ENCODE results near the gene ART3.
A peak's percentile ranks its signal among the peaks of the same experiment; 100 is the strongest.
"Not testable (repeated sequence)": the region's sequence is repeated elsewhere in the genome, so short reads cannot be mapped to it uniquely, and the experiment has no call there.

The ART3 gene

DNA sequence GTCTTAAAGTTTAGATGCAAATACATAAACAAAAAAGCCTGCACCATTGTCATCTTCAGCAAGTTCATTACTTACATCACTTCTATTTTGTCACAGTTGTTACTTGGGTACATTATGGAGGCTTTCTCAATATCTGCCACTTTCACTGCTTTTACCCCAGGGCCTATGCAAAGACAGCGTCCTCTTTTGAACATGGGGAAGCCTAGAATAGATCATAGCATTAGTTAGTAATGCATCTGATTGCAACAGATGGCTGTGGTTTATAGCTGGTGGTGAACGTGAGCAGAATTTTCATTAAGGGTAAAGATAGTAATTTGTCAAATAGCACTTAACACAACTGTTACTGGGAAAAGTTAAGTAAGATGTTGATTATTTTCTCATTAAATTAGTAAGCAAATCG is 39.4 kb upstream of the ART3 start:
- H3K27ac ChIP-seq (replicated peaks), result peak overlapping the region; percentile 27; the same call in 1 of the 2 replicates
- no peak overlapping the region for H3K4me3 ChIP-seq (replicated peaks; ENCODE audit: insufficient read depth, low read length)
- H3K27me3 ChIP-seq (ENCODE audit: insufficient read depth, poor library complexity, severe bottlenecking), result no peaks in the 10 kb centered on the region
- TF ChIP-seq, protein P1, sequence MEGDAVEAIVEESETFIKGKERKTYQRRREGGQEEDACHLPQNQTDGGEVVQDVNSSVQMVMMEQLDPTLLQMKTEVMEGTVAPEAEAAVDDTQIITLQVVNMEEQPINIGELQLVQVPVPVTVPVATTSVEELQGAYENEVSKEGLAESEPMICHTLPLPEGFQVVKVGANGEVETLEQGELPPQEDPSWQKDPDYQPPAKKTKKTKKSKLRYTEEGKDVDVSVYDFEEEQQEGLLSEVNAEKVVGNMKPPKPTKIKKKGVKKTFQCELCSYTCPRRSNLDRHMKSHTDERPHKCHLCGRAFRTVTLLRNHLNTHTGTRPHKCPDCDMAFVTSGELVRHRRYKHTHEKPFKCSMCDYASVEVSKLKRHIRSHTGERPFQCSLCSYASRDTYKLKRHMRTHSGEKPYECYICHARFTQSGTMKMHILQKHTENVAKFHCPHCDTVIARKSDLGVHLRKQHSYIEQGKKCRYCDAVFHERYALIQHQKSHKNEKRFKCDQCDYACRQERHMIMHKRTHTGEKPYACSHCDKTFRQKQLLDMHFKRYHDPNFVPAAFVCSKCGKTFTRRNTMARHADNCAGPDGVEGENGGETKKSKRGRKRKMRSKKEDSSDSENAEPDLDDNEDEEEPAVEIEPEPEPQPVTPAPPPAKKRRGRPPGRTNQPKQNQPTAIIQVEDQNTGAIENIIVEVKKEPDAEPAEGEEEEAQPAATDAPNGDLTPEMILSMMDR (IDR thresholded peaks at IDR 0.05; ENCODE audit: insufficient read depth, low read length), result no peak
- no peak for TF ChIP-seq POLR2AphosphoS5 (IDR thresholded peaks at IDR 0.05; ENCODE audit: low read depth)
- TF ChIP-seq, protein P2, sequence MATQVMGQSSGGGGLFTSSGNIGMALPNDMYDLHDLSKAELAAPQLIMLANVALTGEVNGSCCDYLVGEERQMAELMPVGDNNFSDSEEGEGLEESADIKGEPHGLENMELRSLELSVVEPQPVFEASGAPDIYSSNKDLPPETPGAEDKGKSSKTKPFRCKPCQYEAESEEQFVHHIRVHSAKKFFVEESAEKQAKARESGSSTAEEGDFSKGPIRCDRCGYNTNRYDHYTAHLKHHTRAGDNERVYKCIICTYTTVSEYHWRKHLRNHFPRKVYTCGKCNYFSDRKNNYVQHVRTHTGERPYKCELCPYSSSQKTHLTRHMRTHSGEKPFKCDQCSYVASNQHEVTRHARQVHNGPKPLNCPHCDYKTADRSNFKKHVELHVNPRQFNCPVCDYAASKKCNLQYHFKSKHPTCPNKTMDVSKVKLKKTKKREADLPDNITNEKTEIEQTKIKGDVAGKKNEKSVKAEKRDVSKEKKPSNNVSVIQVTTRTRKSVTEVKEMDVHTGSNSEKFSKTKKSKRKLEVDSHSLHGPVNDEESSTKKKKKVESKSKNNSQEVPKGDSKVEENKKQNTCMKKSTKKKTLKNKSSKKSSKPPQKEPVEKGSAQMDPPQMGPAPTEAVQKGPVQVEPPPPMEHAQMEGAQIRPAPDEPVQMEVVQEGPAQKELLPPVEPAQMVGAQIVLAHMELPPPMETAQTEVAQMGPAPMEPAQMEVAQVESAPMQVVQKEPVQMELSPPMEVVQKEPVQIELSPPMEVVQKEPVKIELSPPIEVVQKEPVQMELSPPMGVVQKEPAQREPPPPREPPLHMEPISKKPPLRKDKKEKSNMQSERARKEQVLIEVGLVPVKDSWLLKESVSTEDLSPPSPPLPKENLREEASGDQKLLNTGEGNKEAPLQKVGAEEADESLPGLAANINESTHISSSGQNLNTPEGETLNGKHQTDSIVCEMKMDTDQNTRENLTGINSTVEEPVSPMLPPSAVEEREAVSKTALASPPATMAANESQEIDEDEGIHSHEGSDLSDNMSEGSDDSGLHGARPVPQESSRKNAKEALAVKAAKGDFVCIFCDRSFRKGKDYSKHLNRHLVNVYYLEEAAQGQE (IDR thresholded peaks at IDR 0.05; ENCODE audit: insufficient replicate concordance, low read depth), result no peak
- peak; percentile 77 to 84 for DNase-seq (ENCODE audit: low read depth in 1 of 2, low spot score in 1 of 2)

DNA sequence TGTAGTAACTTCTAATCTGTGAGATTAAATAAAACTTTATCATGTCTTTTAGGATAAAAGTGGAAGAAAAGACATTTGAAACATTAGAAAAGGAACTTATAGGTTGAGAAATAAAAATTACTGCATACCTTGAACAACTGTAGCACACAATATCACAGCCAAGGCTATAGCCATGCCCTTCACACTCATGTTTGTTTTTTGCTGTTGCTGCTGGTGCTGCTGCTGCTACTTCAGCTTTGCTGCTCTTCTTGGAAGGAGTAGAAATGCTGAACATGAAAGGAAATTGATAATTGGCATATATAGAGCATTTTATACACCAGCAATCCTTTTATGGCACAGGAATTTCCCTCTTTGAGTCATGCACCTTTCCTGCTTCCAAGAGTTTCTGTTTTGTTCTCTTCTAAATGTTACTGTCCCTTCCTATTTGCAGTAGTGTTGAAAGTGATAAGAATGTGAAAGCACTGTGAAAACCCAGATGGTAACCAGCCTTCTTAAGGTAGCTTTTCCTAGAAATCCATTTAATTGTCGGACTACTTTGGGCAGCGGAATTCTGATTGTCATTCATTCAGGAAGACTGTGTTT is 38.6 kb upstream of the ART3 start, which contains the start of gene CXCL11:
Gene CXCL11 (minus strand): TSS at position 272 of the 582 bp plus-strand sequence. CDS start 83 bp downstream, at position 189.
- H3K27ac ChIP-seq (replicated peaks), result peak within 1 kb of the TSS; percentile 27
- TF ChIP-seq, protein P1 (IDR thresholded peaks at IDR 0.05; ENCODE audit: insufficient read depth, low read length), result no peak
- TF ChIP-seq GABPA (IDR thresholded peaks at IDR 0.05; ENCODE audit: low read depth), result no peak
- no peak for TF ChIP-seq SPI1 (IDR thresholded peaks at IDR 0.05; ENCODE audit: borderline replicate concordance, low read depth)
- TF ChIP-seq, protein P2 (IDR thresholded peaks at IDR 0.05; ENCODE audit: insufficient replicate concordance, low read depth), result no peak
- TF ChIP-seq POLR2AphosphoS5 (IDR thresholded peaks at IDR 0.05; ENCODE audit: low read depth), result no peak
- no peak for DNase-seq (ENCODE audit: low read depth in 1 of 2, low spot score in 1 of 2)
- no peak within 1 kb of the TSS for H3K4me3 ChIP-seq (replicated peaks; ENCODE audit: insufficient read depth, low read length)
- no peaks in the 10 kb centered on the region for H3K27me3 ChIP-seq (ENCODE audit: insufficient read depth, poor library complexity, severe bottlenecking)

DNA sequence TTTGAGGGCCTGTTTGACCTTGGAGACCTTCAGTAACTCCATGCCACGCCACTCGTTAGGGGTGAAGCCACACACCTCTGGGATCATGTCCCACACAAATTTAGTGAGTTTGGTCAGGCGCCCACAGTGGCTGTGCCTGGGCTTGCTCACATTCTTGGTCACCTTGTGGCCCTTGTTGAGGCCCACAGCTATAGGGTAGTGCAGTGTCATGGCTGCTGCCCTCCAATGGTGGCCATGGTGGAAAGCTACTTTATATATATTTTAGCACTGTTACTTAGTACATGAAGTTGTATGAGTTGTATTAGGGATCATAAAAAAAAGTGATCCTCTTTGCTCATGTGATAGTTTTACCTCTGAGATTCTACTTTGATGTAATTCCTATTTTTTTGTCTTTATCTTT is 37.7 kb upstream of the ART3 start:
- TF ChIP-seq, protein P2 (IDR thresholded peaks at IDR 0.05; ENCODE audit: insufficient replicate concordance, low read depth), result no peak
- TF ChIP-seq, protein P1 (IDR thresholded peaks at IDR 0.05; ENCODE audit: insufficient read depth, low read length), result no peak
- TF ChIP-seq POLR2AphosphoS5 (IDR thresholded peaks at IDR 0.05; ENCODE audit: low read depth) (no peak), GABPA (IDR thresholded peaks at IDR 0.05; ENCODE audit: low read depth) (no peak), SPI1 (IDR thresholded peaks at IDR 0.05; ENCODE audit: borderline replicate concordance, low read depth) (no peak)
- DNase-seq (ENCODE audit: low read depth in 1 of 2, low spot score in 1 of 2), result no peak
- Histone ChIP-seq H3K27ac (replicated peaks) (no peak overlapping the region), H3K27me3 (ENCODE audit: insufficient read depth, poor library complexity, severe bottlenecking) (no peaks in the 10 kb centered on the region), H3K4me3 (replicated peaks; ENCODE audit: insufficient read depth, low read length) (no peak overlapping the region)

DNA sequence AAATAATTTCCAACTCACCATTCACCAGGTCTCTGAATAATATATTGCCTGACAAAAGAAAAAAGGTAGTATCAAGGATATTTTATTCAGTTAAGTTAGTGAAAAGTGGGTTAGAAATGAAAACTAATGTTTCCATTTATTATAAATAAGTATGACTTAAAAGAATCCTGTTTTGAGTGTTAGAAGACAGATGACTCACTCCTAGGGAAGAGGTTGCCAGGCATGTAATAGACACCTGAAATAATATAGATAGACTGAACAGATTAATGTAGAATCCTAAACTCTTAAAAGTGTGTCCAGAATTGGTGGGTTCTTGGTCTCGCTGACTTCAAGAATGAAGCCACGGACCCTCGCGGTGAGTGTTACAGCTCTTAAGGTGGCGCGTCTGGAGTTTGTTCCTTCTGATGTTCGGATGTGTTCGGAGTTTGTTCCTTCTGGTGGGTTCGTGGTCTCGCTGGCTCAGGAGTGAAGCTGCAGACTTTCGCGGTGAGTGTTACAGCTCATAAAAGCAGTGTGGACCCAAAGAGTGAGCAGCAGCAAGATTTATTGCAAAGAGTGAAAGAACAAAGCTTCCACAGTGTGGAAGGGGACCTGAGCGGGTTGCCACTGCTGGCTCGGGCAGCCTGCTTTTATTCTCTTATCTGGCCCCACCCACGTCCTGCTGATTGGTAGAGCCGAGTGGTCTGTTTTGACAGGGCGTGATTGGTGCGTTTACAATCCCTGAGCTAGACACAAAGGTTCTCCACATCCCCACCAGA is 32.1 kb upstream of the ART3 start:
- H3K4me3 ChIP-seq (replicated peaks; ENCODE audit: insufficient read depth, low read length); H3K27me3 ChIP-seq (ENCODE audit: insufficient read depth, poor library complexity, severe bottlenecking); DNase-seq (ENCODE audit: low read depth in 1 of 2, low spot score in 1 of 2); H3K27ac ChIP-seq (replicated peaks): not testable (repeated sequence)

DNA sequence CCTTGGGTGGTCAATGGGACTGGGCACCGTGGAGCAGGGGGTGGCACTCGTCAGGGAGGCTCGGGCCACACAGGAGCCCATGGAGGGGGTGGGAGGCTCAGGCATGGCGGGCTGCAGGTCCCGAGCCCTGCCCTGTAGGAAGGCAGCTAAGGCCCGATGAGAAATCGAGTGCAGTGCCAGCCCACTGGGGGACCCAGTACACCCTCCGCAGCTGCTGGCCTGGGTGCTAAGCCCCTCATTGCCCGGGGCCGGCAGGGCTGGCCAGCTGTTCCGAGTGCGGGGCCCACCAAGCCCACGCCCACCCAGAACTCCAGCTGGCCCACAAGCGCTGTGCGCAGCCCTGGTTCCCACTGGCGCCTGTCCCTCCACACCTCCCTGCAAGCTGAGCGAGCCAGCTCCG is 31.2 kb upstream of the ART3 start:
- H3K4me3 ChIP-seq (replicated peaks; ENCODE audit: insufficient read depth, low read length); DNase-seq (ENCODE audit: low read depth in 1 of 2, low spot score in 1 of 2); H3K27me3 ChIP-seq (ENCODE audit: insufficient read depth, poor library complexity, severe bottlenecking); H3K27ac ChIP-seq (replicated peaks): not testable (repeated sequence)

Data from HL-60 (cell line).